Hematopoietic multipotent progenitor cell (in vitro differentiated cells): Measurements from ENCODE around the gene DEFB128. TPM values are rescaled to one million over a fixed set of nuclear protein-coding genes. Genes with fewer than 3 reads are reported as not detected.

Source experiments
- DNase-seq, 3 donors: peaks; one replicate each; pipeline ENCODE4 v3.0.0-alpha.2; 2011 to 2015; ENCODE audit warnings: low read depth in 2 of 3, low spot score in 2 of 3
- total RNA-seq: library from RNA; depleted of rRNA; stranded (reverse); fragments of >200 nt; gene quantifications from one replicate; pipeline ENCODE4 v1.2.3, GENCODE V29; 2012

The DEFB128 gene
- total RNA-seq, 1 donor: not detected

DNA sequence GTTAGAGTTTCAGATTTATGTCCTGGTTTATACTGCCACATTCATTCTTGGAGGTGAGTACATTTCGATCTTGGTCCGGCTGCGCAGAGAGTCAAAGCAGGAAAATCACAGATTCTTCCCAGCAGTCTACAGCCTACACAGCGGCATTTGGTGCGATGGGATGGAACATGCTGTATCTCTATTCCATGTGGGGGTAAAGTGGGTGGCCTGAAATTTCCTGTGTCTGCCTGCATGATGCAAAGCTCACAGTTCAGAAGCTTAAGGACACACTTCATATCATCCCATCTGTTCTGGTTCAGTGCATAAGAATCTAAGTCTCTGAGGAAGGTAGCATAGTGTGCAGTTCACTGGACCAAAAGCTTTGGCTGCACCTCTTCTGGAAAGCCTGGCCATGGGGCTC is 32.4 kb downstream of the DEFB128 start, which contains the start of gene DEFB127:
Gene DEFB127 (plus strand): TSS at position 301 of the 400 bp plus-strand sequence. CDS start 91 bp downstream, at position 392.
- DNase-seq: no peak

GRCh38 chr20:152131-152530 is 37.4 kb downstream of the DEFB128 start:
- DNase-seq: no peak

DNA sequence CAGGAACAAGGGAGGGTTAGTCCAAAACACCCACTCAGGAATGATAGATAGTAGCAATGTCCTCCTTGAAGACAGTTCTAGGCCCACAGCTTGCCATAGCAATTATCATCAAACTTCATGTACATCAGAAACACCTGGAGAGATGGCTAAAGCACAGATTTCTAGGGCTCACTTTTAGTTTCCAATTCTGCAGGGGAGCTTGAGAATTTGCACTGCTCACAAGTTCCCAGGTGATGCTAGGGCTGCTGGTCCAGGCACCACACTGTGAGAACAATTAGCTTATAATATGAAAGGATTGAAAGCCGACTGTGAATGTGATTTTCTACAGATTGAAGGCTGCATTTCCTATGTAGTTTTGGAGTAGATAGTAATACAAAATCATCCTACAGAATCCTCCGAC is 43.6 kb downstream of the DEFB128 start:
- DNase-seq: no peak

GRCh38 chr20:142290-142689 is 47.2 kb downstream of the DEFB128 start, which contains the start of gene DEFB126:
DEFB126 (plus strand) TSS chr20:142590; CDS start chr20:142629, 39 bp downstream.
- DNase-seq: no peak

Other genes starting within 250 kb of the DEFB128 start
- not detected for gene DEFB125, start 102.0 kb downstream of the DEFB128 start, total RNA-seq
- gene DEFB126, start 47.1 kb downstream of the DEFB128 start, total RNA-seq: not detected
- not detected for gene DEFB127, start 32.3 kb downstream of the DEFB128 start, total RNA-seq
- gene DEFB129, start 37.5 kb upstream of the DEFB128 start, total RNA-seq: not detected
- not detected for gene DEFB132, start 68.0 kb upstream of the DEFB128 start, total RNA-seq
- 4.8 TPM for gene C20orf96, start 101.0 kb upstream of the DEFB128 start, total RNA-seq
- gene ZCCHC3, start 107.9 kb upstream of the DEFB128 start, total RNA-seq: 27.7 TPM
- gene SOX12, start 135.8 kb upstream of the DEFB128 start, total RNA-seq: 12.4 TPM
- gene NRSN2, start 157.4 kb upstream of the DEFB128 start, total RNA-seq: 20.5 TPM
- gene TRIB3, start 191.0 kb upstream of the DEFB128 start, total RNA-seq: 33.1 TPM
- gene RBCK1, start 218.6 kb upstream of the DEFB128 start, total RNA-seq: 91.8 TPM